Measurements from ENCODE around the gene NLRP1.

DNA sequence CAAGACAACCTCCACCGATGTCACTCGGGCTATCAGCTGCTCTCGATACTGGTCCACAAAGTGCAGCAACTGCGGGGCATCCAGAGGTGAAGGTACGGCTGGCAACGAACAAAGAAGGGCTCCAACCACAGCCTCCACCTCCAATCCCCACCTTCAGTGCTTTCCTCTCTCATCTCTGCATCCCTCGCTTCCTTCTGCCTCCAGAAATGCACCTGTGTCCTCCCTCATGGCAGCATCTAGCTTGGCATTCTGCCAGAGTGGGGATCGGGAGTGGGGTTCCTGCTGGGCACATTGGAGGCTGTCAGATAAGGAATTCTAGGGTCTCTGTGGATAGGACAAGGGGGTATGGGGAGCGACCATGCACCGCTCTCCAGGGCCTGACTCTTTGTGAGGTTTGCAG is 69.3 kb downstream of the NLRP1 start:
- TF ChIP-seq EZH2 (IDR thresholded peaks at IDR 0.05; ENCODE audit: insufficient read depth, poor library complexity, severe bottlenecking) (no peak), EZH2phosphoT487 (IDR thresholded peaks at IDR 0.05; ENCODE audit: insufficient read depth, low read depth) (no peak)

All from GM23248 (cell line).